Ovary (tissue), 3 donors: ENCODE measurements around the gene ATP5F1A.

Experiments
- EP300 ChIP-seq: sonication (generic); formaldehyde crosslinking; IDR thresholded peaks from one replicate; pipeline ENCODE4 v1.6.1; 2017; ENCODE audit warnings: antibody characterized with exemption
- POLR2A ChIP-seq: fragments of 450-650 bp; IDR thresholded peaks from one replicate; pipeline ENCODE4 v1.6.1; 2017; ENCODE audit warnings: antibody characterized with exemption, mild to moderate bottlenecking, moderate library complexity
- TF ChIP-seq, protein P1 (sequence below), 3 donors: fragments of 450-650 bp in 2 of 3; fragments of 200-600 bp in 1 of 3; IDR thresholded peaks; one replicate each; pipeline versions ENCODE4 v1.5.1 to v1.8.0; 2016 to 2022; ENCODE audit warnings: antibody characterized with exemption in 3 of 3, mild to moderate bottlenecking in 1 of 3
- donor health status: DM: no; HTN: no; CAD: no.

DNA sequence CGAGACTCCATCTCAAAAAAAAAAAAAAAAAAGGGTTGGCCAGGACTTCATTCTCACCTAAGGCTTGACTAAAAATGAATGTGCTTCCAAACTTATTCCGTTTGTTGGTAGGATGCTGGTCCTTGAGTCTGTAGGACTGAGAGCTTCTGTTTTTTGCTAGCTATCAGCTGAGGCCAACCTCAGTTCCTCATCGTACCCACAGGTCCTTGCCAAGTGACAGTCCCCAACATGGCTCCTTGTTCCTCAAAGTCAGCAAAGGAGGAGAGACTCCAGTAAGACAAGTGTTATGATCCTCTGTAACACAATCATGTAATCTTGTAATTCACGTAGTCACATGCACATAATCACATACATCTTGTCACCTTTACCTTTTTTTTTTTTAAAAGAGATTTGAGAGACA, 43.1 kb upstream of the ATP5F1A start:
- TF ChIP-seq, protein P1, sequence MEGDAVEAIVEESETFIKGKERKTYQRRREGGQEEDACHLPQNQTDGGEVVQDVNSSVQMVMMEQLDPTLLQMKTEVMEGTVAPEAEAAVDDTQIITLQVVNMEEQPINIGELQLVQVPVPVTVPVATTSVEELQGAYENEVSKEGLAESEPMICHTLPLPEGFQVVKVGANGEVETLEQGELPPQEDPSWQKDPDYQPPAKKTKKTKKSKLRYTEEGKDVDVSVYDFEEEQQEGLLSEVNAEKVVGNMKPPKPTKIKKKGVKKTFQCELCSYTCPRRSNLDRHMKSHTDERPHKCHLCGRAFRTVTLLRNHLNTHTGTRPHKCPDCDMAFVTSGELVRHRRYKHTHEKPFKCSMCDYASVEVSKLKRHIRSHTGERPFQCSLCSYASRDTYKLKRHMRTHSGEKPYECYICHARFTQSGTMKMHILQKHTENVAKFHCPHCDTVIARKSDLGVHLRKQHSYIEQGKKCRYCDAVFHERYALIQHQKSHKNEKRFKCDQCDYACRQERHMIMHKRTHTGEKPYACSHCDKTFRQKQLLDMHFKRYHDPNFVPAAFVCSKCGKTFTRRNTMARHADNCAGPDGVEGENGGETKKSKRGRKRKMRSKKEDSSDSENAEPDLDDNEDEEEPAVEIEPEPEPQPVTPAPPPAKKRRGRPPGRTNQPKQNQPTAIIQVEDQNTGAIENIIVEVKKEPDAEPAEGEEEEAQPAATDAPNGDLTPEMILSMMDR (IDR thresholded peaks at IDR 0.05): no peak
- TF ChIP-seq POLR2A (no peak), EP300 (no peak)
